K562 (cell line): ENCODE results near the gene SELENOW. TPM values are rescaled to one million over a fixed set of nuclear protein-coding genes. Genes with fewer than 3 reads are reported as not detected.
A peak's percentile ranks its signal among the peaks of the same experiment; 100 is the strongest.

ENCODE experiments used
- ATAC-seq: fragments of 200-7000 bp; cut with Tn5 transposase; 3 replicates; pipeline ENCODE4 v1.9.1; 2020; ENCODE audit warnings: moderate library complexity
- BruUV-seq: library from RNA; stranded (reverse); fragments of 400-500 nt; replicated peaks from 2 replicates; lab custom pipeline; 2021; lab: Mats Ljungman, UMichigan
- CTCF ChIA-PET: fragments of 300-600 bp; formaldehyde crosslinking; extraction: SDS; loops from one replicate; lab custom pipeline; 2021; ENCODE audit warnings: low intra/inter-chr PET ratio; lab: Yijun Ruan, JAX
- POLR2A ChIA-PET: fragments of 300-600, 350-650 bp; sonication (Branson Sonifier 250); formaldehyde crosslinking; extraction: SDS; loops from one replicate; lab custom pipeline; 2021; ENCODE audit warnings: antibody characterized with exemption, inconsistent platforms; lab: Yijun Ruan, JAX
- DNase-seq, 4 experiments: peaks; one replicate each; pipeline versions ENCODE4 v3.0.0 to v3.0.0-alpha.2; 2011 to 2018; ENCODE audit warnings: low spot score in 3 of 4, mixed read lengths in 3 of 4; ENCODE audit errors: extremely low read depth in 1 of 4
- FAIRE-seq: peaks from 2 replicates; lab custom pipeline; 2011; peaks lifted over from hg19 to GRCh38; lab: Jason Lieb, UNC
- H2AFZ ChIP-seq: 2 replicates; pipeline ENCODE4 v1.6.0; 2011; ENCODE audit warnings: low read depth, low read length, control low read depth, inconsistent platforms
- H3K27ac ChIP-seq: fragments of 200-600 bp; 3 replicates; pipeline ENCODE4 v1.8.0; 2011; ENCODE audit warnings: low read depth, mild to moderate bottlenecking, control low read depth, inconsistent platforms, low read length, moderate library complexity, mixed read lengths; ENCODE audit errors: extremely low read depth
- H3K27me3 ChIP-seq, 2 experiments: fragments of 300-600 bp in 1 of 2; 2 replicates in 1 of 2; 3 replicates in 1 of 2; pipeline versions ENCODE4 v1.6.0 to v1.8.0; 2011; ENCODE audit warnings: inconsistent platforms in 2 of 2, low read length in 2 of 2, mild to moderate bottlenecking in 1 of 2, mixed read lengths in 1 of 2, moderate library complexity in 1 of 2; ENCODE audit not compliant: control insufficient read depth in 2 of 2, insufficient read depth in 2 of 2
- H3K36me3 ChIP-seq: fragments of 300-600 bp; 3 replicates; pipeline ENCODE4 v1.8.0; 2011; ENCODE audit warnings: mild to moderate bottlenecking, low read length, inconsistent platforms; ENCODE audit not compliant: control insufficient read depth, insufficient read depth
- H3K4me1 ChIP-seq, 2 experiments: fragments of 200-600 bp in 1 of 2; replicated peaks in 1 of 2; 2 replicates in 1 of 2; 3 replicates in 1 of 2; pipeline versions ENCODE4 v1.5.1 to v1.8.0; 2011; ENCODE audit warnings: inconsistent platforms in 2 of 2, low read length in 2 of 2, mild to moderate bottlenecking in 1 of 2, mixed read lengths in 1 of 2, moderate library complexity in 1 of 2; ENCODE audit not compliant: control insufficient read depth in 2 of 2, insufficient read depth in 2 of 2
- H3K4me2 ChIP-seq: 2 replicates; pipeline ENCODE4 v1.6.1; 2011; ENCODE audit warnings: low read length, control low read depth, inconsistent platforms, mixed read lengths; ENCODE audit not compliant: insufficient read depth
- H3K4me3 ChIP-seq: fragments of 200-600 bp; sonication (generic), shearing (Covaris generic); 2 replicates; pipeline ENCODE4 v1.5.1; 2016; ENCODE audit warnings: control low read depth, inconsistent platforms
- H3K79me2 ChIP-seq: fragments of 200-600 bp; 3 replicates; pipeline ENCODE4 v1.8.0; 2011; ENCODE audit warnings: low read length, inconsistent platforms; ENCODE audit not compliant: control insufficient read depth, insufficient read depth
- H3K9ac ChIP-seq, 2 experiments: 2 replicates each; pipeline versions ENCODE4 v1.6.0 to v1.6.1; 2011; ENCODE audit warnings: low read depth in 2 of 2, low read length in 2 of 2, control low read depth in 1 of 2, inconsistent platforms in 1 of 2, mild to moderate bottlenecking in 1 of 2, mixed read lengths in 1 of 2; ENCODE audit not compliant: insufficient read depth in 1 of 2
- H3K9me1 ChIP-seq: one replicate; pipeline ENCODE4 v1.6.0; 2011; ENCODE audit warnings: inconsistent platforms, mild to moderate bottlenecking, low read length, moderate library complexity; ENCODE audit not compliant: control insufficient read depth, insufficient read depth
- H3K9me3 ChIP-seq: replicated peaks from 2 replicates; pipeline ENCODE4 v1.5.1; 2011; ENCODE audit warnings: low read depth, low read length, inconsistent platforms; ENCODE audit not compliant: control insufficient read depth, insufficient read depth
- H4K20me1 ChIP-seq: replicated peaks from 2 replicates; pipeline ENCODE4 v1.6.1; 2011; ENCODE audit warnings: low read length, inconsistent platforms, mixed read lengths; ENCODE audit not compliant: control insufficient read depth, insufficient read depth
- CBX8 ChIP-seq: fragments of 200-600 bp; sonication (generic); IDR thresholded peaks from 2 replicates; pipeline ENCODE4 v1.6.1; 2012; ENCODE audit warnings: borderline replicate concordance, mixed run types, low read depth, mild to moderate bottlenecking, moderate library complexity, mixed read lengths, low read length, control low read depth, inconsistent platforms; ENCODE audit not compliant: poor library complexity, severe bottlenecking; ENCODE audit errors: extremely low read depth
- CHD1 ChIP-seq: fragments of 200-600 bp; sonication (generic); IDR thresholded peaks from one replicate; pipeline ENCODE4 v1.6.1; 2012; ENCODE audit warnings: mild to moderate bottlenecking, moderate library complexity, low read length, inconsistent platforms
- CREB1 ChIP-seq, 2 experiments: sonication (generic) in 1 of 2; formaldehyde crosslinking in 1 of 2; IDR thresholded peaks; 2 replicates each; pipeline versions ENCODE4 v1.6.1 to v1.8.0; 2012 to 2022; ENCODE audit warnings: inconsistent platforms in 1 of 2, mild to moderate bottlenecking in 1 of 2, missing genetic modification reagents in 1 of 2, moderate library complexity in 1 of 2
- EWSR1 ChIP-seq: fragments of 450-650 bp; IDR thresholded peaks from 2 replicates; pipeline ENCODE4 v1.6.1; 2018; ENCODE audit warnings: borderline replicate concordance, mild to moderate bottlenecking, low read depth, moderate library complexity; ENCODE audit not compliant: partially characterized antibody
- KAT2B ChIP-seq: IDR thresholded peaks from one replicate; pipeline ENCODE4 v1.6.1; 2012; ENCODE audit warnings: low read depth, mild to moderate bottlenecking, control low read depth, inconsistent platforms, low read length, moderate library complexity
- KLF6 ChIP-seq: fragments of 250-450 bp; sonication (Bioruptor Pico); IDR thresholded peaks from 2 replicates; pipeline ENCODE4 v1.4.0; 2020; ENCODE audit warnings: mild to moderate bottlenecking, moderate library complexity, borderline replicate concordance
- MAZ ChIP-seq, 2 experiments: fragments of 450-650 bp in 1 of 2; sonication (generic) in 1 of 2; formaldehyde crosslinking; IDR thresholded peaks in 1 of 2; conservative IDR thresholded peaks in 1 of 2; 2 replicates each; pipeline versions ENCODE4 v1.4.0 to v1.5.0; 2020; ENCODE audit warnings: mild to moderate bottlenecking in 1 of 2, missing genetic modification reagents in 1 of 2
- MBD2 ChIP-seq: sonication (generic); IDR thresholded peaks from 2 replicates; pipeline ENCODE4 v1.6.1; 2016; ENCODE audit warnings: low read depth, borderline replicate concordance
- MYBL2 ChIP-seq, 2 experiments: fragments of 450-650 bp in 1 of 2; sonication (generic) in 1 of 2; formaldehyde crosslinking in 1 of 2; IDR thresholded peaks; 2 replicates each; pipeline versions ENCODE4 v1.6.1 to v1.8.1; 2017 to 2022; ENCODE audit warnings: borderline replicate concordance in 1 of 2, inconsistent platforms in 1 of 2, low read depth in 1 of 2, mild to moderate bottlenecking in 1 of 2, missing genetic modification reagents in 1 of 2, moderate library complexity in 1 of 2
- PHF8 ChIP-seq: fragments of 200-600 bp; sonication (generic); IDR thresholded peaks from 2 replicates; pipeline ENCODE4 v1.6.1; 2012; ENCODE audit warnings: mixed run types, mild to moderate bottlenecking, inconsistent platforms, low read length, moderate library complexity, borderline replicate concordance
- POU5F1 ChIP-seq: fragments of 150-350 bp; IDR thresholded peaks from 2 replicates; pipeline ENCODE4 v1.6.1; 2014; ENCODE audit warnings: borderline replicate concordance, low read length, low read depth, mild to moderate bottlenecking; ENCODE audit not compliant: partially characterized antibody
- PRMT5 ChIP-seq: sonication (generic); formaldehyde crosslinking; IDR thresholded peaks from 2 replicates; pipeline ENCODE4 v1.5.0; 2020; ENCODE audit warnings: missing genetic modification reagents
- RAD21 ChIP-seq, 2 experiments: fragments of 250-450 bp in 1 of 2; fragments of 450-650 bp in 1 of 2; sonication (Bioruptor Pico) in 1 of 2; formaldehyde crosslinking in 1 of 2; IDR thresholded peaks in 1 of 2; conservative IDR thresholded peaks in 1 of 2; 2 replicates each; pipeline versions ENCODE4 v1.4.0 to v1.8.0; 2020 to 2022; ENCODE audit warnings: mild to moderate bottlenecking in 2 of 2, moderate library complexity in 1 of 2
- SRSF7 ChIP-seq: fragments of 200-400 bp; formaldehyde crosslinking; optimal IDR thresholded peaks from 2 replicates; pipeline ENCODE3; 2017; ENCODE audit warnings: mild to moderate bottlenecking, low read depth, low read length
- TFAM ChIP-seq: fragments of 250-450 bp; sonication (Bioruptor Pico); conservative IDR thresholded peaks from 2 replicates; pipeline ENCODE4 v1.5.0; 2021; ENCODE audit warnings: mild to moderate bottlenecking, moderate library complexity
- ZKSCAN3 ChIP-seq: fragments of 250-450 bp; sonication (Bioruptor Pico); IDR thresholded peaks from 2 replicates; pipeline ENCODE4 v1.4.0; 2020
- ZKSCAN8 ChIP-seq: fragments of 200-800 bp; sonication (Bioruptor generic); IDR thresholded peaks from 2 replicates; pipeline ENCODE4 v1.6.1; 2016; ENCODE audit warnings: missing genetic modification characterization, missing compliant biosample characterization
- ZNF644 ChIP-seq: fragments of 200-800 bp; sonication (Bioruptor generic); IDR thresholded peaks from 2 replicates; pipeline ENCODE4 v1.6.1; 2016; ENCODE audit warnings: low read depth, missing genetic modification characterization, missing compliant biosample characterization
- ZNF75A ChIP-seq: fragments of 450-650 bp; formaldehyde crosslinking; IDR thresholded peaks from 2 replicates; pipeline ENCODE4 v1.4.0; 2020; ENCODE audit warnings: mild to moderate bottlenecking
- WGBS: fragments of 100-300 bp; shearing (Covaris generic); methylation state at CpG from one replicate; pipeline ENCODE4 v1.1.6; 2016; ENCODE audit warnings: low coverage, mixed read lengths; ENCODE audit not compliant: insufficient coverage; ENCODE audit errors: missing lambda C conversion rate; 5-methylcytosine and 5-hydroxymethylcytosine counted together
- in situ Hi-C: fragments of 300-500 bp; cut with MboI; formaldehyde crosslinking; loops from 4 replicates; pipeline ENCODE4 v1.15.0; 2018; ENCODE audit warnings: inconsistent platforms, mixed read lengths
- intact Hi-C: fragments of 100-400 bp; cut with micrococcal nuclease; formaldehyde crosslinking; loops from 2 replicates; pipeline ENCODE4 v1.14.2; 2022
- polyA plus RNA-seq, 8 experiments: library from polyadenylated mRNA; depleted of rRNA in 4 of 8; stranded (reverse) in 5 of 8; unstranded in 3 of 8; fragments of >200 nt; fragmentation: Nextera tagmentation in 2 of 8; fragmentation: Illumina TruSeq in 1 of 8; extraction: Ambion mirVana in 2 of 8; extraction: Trizol in 1 of 8; gene quantifications; 2 replicates each; pipeline versions ENCODE4 v1.2.1 to v1.2.3, GENCODE V29; 2011 to 2014; ENCODE audit warnings: inconsistent platforms in 1 of 8, missing spikeins in 1 of 8
- total RNA-seq, 7 experiments: library from RNA; depleted of rRNA in 6 of 7; stranded (reverse); fragments of >200 nt in 6 of 7; fragmentation: Illumina TruSeq in 2 of 7; extraction: Trizol in 2 of 7; gene quantifications; 2 replicates each; pipeline versions ENCODE4 v1.2.1 to v1.2.3, GENCODE V29; 2011 to 2021; ENCODE audit warnings: low replicate concordance in 1 of 7

The SELENOW gene
- total and polyA plus RNA-seq, 9 of the 15 experiments (the other 6 are each of a cell fraction or from before 2014, with no cell fraction given) = 91.9 to 279 (median 156) TPM

GRCh38 chr19:47745010-47745901, 33.2 kb upstream of the SELENOW start, which contains the start of gene NOP53:
Gene NOP53 (plus strand): TSS chr19:47745546. CDS start chr19:47745560, 14 bp downstream.
- POLR2A ChIA-PET = interaction anchor here (0.6 to 3.6 kb wide), 11 partner anchors 9 to 518 kb away, joined by 3 to 17 read pairs (median 5); partner anchors contain the start of gene EHD2
- H3K36me3 ChIP-seq = peaks cover 51% of the 10 kb centered on the region
- peak within 1 kb of the TSS; percentile 85 for H3K4me3 ChIP-seq
- peak within 1 kb of the TSS; percentile 90 to 96 for H3K9ac ChIP-seq
- H3K27me3 ChIP-seq = no peaks in the 10 kb centered on the region
- H3K4me2 ChIP-seq = peak within 1 kb of the TSS; percentile 72
- peaks cover 4% of the 10 kb centered on the region; the same call in 1 of the 2 replicates for H4K20me1 ChIP-seq
- TSS peak; percentile 95 for BruUV-seq
- intact Hi-C loops = no loop called here
- peak; percentile 84 for ATAC-seq
- CTCF ChIA-PET = interaction anchor here (2.7 kb wide), 1 partner anchor 32 kb away, joined by 37 read pairs; the partner anchor contains the start of gene EHD2
- peak within 1 kb of the TSS; percentile 94 for H3K27ac ChIP-seq
- WGBS = 1% methylated on average over 51 of the region's 53 CpGs
- in situ Hi-C loops = no loop called here
- no peaks in the 10 kb centered on the region for H3K9me3 ChIP-seq
- DNase-seq = peak; percentile 81 to 97 (median 89)
- peak; percentile 95 for FAIRE-seq
- H2AFZ ChIP-seq = peak within 1 kb of the TSS; percentile 99
- peaks cover 2% of the 10 kb centered on the region for H3K9me1 ChIP-seq
- H3K4me1 ChIP-seq = peaks cover 29 to 38% of the 10 kb centered on the region in 2 experiments
- H3K79me2 ChIP-seq = peaks cover 45% of the 10 kb centered on the region
- TF ChIP-seq CHD1 (peak; percentile 45), PRMT5 (CRISPR knock-in tag) (no peak), RAD21 (CRISPR knock-in tag; conservative IDR thresholded peaks at IDR 0.05 in 1 of 2, IDR thresholded peaks at IDR 0.05 in 1 of 2) (no peak), ZKSCAN8 (CRISPR knock-in tag) (no peak), MBD2 (peak; percentile 84; the same call in 1 of the 2 replicates), KLF6 (no peak; the same call in 1 of the 2 replicates), ZKSCAN3 (CRISPR knock-in tag) (no peak), SRSF7 (no peak), CBX8 (no peak), MAZ (CRISPR knock-in tag; conservative IDR thresholded peaks at IDR 0.05 in 1 of 2, IDR thresholded peaks at IDR 0.05 in 1 of 2) (peak; percentile 58 to 64; a peak in 2 of 4 replicates), ZNF75A (no peak), CREB1 (IDR thresholded peaks at IDR 0.05) (peak; percentile 83), CREB1 (CRISPR knock-in tag; IDR thresholded peaks at IDR 0.05) (peak; percentile 91), TFAM (no peak), MYBL2 (IDR thresholded peaks at IDR 0.05; ENCODE audit: low read depth) (peak; percentile 35; the same call in 1 of the 2 replicates), MYBL2 (CRISPR knock-in tag; IDR thresholded peaks at IDR 0.05; ENCODE audit: borderline replicate concordance) (no peak), KAT2B (no peak), POU5F1 (no peak), PHF8 (peak; percentile 94), EWSR1 (no peak), ZNF644 (tag) (peak; percentile 98)
